HCT116 (cell line): ENCODE measurements around the gene GLCE. TPM values are rescaled to one million over a fixed set of nuclear protein-coding genes. Genes with fewer than 3 reads are reported as not detected.

Experiments
- ATAC-seq: fragments of 200-7000 bp; cut with Tn5 transposase; 2 replicates; pipeline ENCODE4 v1.9.1; 2020; ENCODE audit warnings: mild to moderate bottlenecking, moderate library complexity
- BruUV-seq: library from RNA; stranded (reverse); fragments of 400-500 nt; replicated peaks from 2 replicates; lab custom pipeline; 2021; lab: Mats Ljungman, UMichigan
- CTCF ChIA-PET: fragments of 300-600 bp; sonication (Branson Sonifier 250); formaldehyde crosslinking; loops from one replicate; lab custom pipeline; 2021; ENCODE audit warnings: antibody characterized with exemption; lab: Charles Lee
- POLR2A ChIA-PET: fragments of 300-600, 350-600 bp; sonication (Branson Sonifier 250); formaldehyde crosslinking; loops from one replicate; lab custom pipeline; 2021; ENCODE audit warnings: antibody characterized with exemption; lab: Charles Lee
- RAD21 ChIA-PET, 2 experiments: fragments of 300-600 bp; sonication (Branson Sonifier 250); formaldehyde crosslinking; loops; one replicate each; lab custom pipeline; 2023; ENCODE audit warnings: low total read pairs in 2 of 2; ENCODE audit not compliant: uncharacterized antibody in 2 of 2, unreplicated experiment in 2 of 2, low non-redundant PET in 1 of 2; lab: Charles Lee
- DNase-seq: peaks from one replicate; pipeline ENCODE4 v3.0.0-alpha.2; 2010; ENCODE audit warnings: low read depth, low spot score
- H2AFZ ChIP-seq: fragments of 200-600 bp; shearing (Covaris generic), sonication (generic); 2 replicates; pipeline ENCODE4 v1.6.1; 2017; ENCODE audit warnings: low read depth, mixed run types, mixed read lengths, antibody characterized with exemption, low read length; ENCODE audit not compliant: poor library complexity, severe bottlenecking
- H3K27ac ChIP-seq: 2 replicates; pipeline ENCODE4 v1.5.1; 2012; ENCODE audit warnings: low read depth, low read length
- H3K27me3 ChIP-seq: fragments of 200-600 bp; sonication (generic); 2 replicates; pipeline ENCODE4 v1.6.1; 2016; ENCODE audit warnings: mixed run types, low read length, mixed read lengths; ENCODE audit not compliant: insufficient read depth
- H3K36me3 ChIP-seq, 2 experiments: fragments of 200-500 bp in 1 of 2; fragments of 200-600 bp in 1 of 2; sonication (Bioruptor generic) in 1 of 2; sonication (generic) in 1 of 2; 2 replicates each; pipeline versions ENCODE4 v1.5.1 to v1.6.1; 2014 to 2016; ENCODE audit warnings: low read length in 2 of 2, inconsistent platforms in 1 of 2, mixed read lengths in 1 of 2, mixed run types in 1 of 2; ENCODE audit not compliant: insufficient read depth in 2 of 2, control insufficient read depth in 1 of 2
- H3K4me1 ChIP-seq, 2 experiments: fragments of 200-600 bp in 1 of 2; sonication (generic) in 1 of 2; 2 replicates each; pipeline versions ENCODE4 v1.5.1 to v1.6.1; 2012 to 2017; ENCODE audit warnings: low read length in 2 of 2, inconsistent platforms in 1 of 2, mild to moderate bottlenecking in 1 of 2, mixed read lengths in 1 of 2, mixed run types in 1 of 2, moderate library complexity in 1 of 2; ENCODE audit not compliant: insufficient read depth in 2 of 2, control insufficient read depth in 1 of 2
- H3K4me2 ChIP-seq: fragments of 200-600 bp; sonication (generic); 2 replicates; pipeline ENCODE4 v1.6.1; 2017; ENCODE audit warnings: mixed run types, low read length, mixed read lengths
- H3K4me3 ChIP-seq, 2 experiments: fragments of 200-600 bp in 1 of 2; sonication (generic) in 1 of 2; replicated peaks in 1 of 2; 2 replicates each; pipeline ENCODE4 v1.5.1; 2011 to 2016; ENCODE audit warnings: low read length in 2 of 2, control low read depth in 1 of 2, low read depth in 1 of 2, mild to moderate bottlenecking in 1 of 2, mixed read lengths in 1 of 2, mixed run types in 1 of 2
- H3K79me2 ChIP-seq: fragments of 200-600 bp; sonication (generic); 2 replicates; pipeline ENCODE4 v1.6.1; 2017; ENCODE audit warnings: mild to moderate bottlenecking, mixed run types, low read length, moderate library complexity, mixed read lengths; ENCODE audit not compliant: insufficient read depth
- H3K9ac ChIP-seq: fragments of 200-600 bp; sonication (generic); 2 replicates; pipeline ENCODE4 v1.6.1; 2016; ENCODE audit warnings: low read length, mixed read lengths
- H3K9me2 ChIP-seq: fragments of 200-600 bp; sonication (generic), shearing (Covaris generic); 2 replicates; pipeline ENCODE4 v1.6.1; 2017; ENCODE audit warnings: mixed run types, mild to moderate bottlenecking, moderate library complexity; ENCODE audit not compliant: insufficient read depth
- H3K9me3 ChIP-seq, 2 experiments: fragments of 200-500 bp in 1 of 2; fragments of 200-600 bp in 1 of 2; sonication (Bioruptor generic) in 1 of 2; sonication (generic) in 1 of 2; 2 replicates each; pipeline ENCODE4 v1.6.1; 2014 to 2017; ENCODE audit warnings: low read length in 2 of 2, mixed read lengths in 2 of 2, inconsistent platforms in 1 of 2, low read depth in 1 of 2, mild to moderate bottlenecking in 1 of 2, mixed run types in 1 of 2, moderate library complexity in 1 of 2; ENCODE audit not compliant: control insufficient read depth in 1 of 2, insufficient read depth in 1 of 2
- H4K20me1 ChIP-seq: fragments of 200-600 bp; sonication (generic), shearing (Covaris generic); 2 replicates; pipeline ENCODE4 v1.6.1; 2017; ENCODE audit warnings: mixed run types, mild to moderate bottlenecking, moderate library complexity; ENCODE audit not compliant: insufficient read depth
- ATF3 ChIP-seq: IDR thresholded peaks from 2 replicates; pipeline ENCODE4 v1.6.1; 2012
- CEBPB ChIP-seq: IDR thresholded peaks from 2 replicates; pipeline ENCODE4 v1.6.1; 2012; ENCODE audit warnings: low read depth
- EZH2 ChIP-seq: fragments of 200-600 bp; sonication (generic); IDR thresholded peaks from 2 replicates; pipeline ENCODE4 v1.6.1; 2017; ENCODE audit warnings: antibody characterized with exemption, mixed run types
- EZH2phosphoT487 ChIP-seq: fragments of 200-600 bp; IDR thresholded peaks from 2 replicates; pipeline ENCODE4 v1.6.1; 2018; ENCODE audit warnings: antibody characterized with exemption, borderline replicate concordance
- FOSL1 ChIP-seq: IDR thresholded peaks from 2 replicates; pipeline ENCODE4 v1.6.1; 2012; ENCODE audit warnings: low read depth
- JUND ChIP-seq: IDR thresholded peaks from 2 replicates; pipeline ENCODE4 v1.6.1; 2012
- RAD21 ChIP-seq: IDR thresholded peaks from 2 replicates; pipeline ENCODE4 v1.6.1; 2012; ENCODE audit warnings: low read depth, mild to moderate bottlenecking
- SIN3A ChIP-seq: IDR thresholded peaks from 2 replicates; pipeline ENCODE4 v1.6.1; 2012; ENCODE audit warnings: low read depth
- SP1 ChIP-seq: IDR thresholded peaks from 2 replicates; pipeline ENCODE4 v1.6.1; 2012; ENCODE audit warnings: low read depth
- YY1 ChIP-seq: IDR thresholded peaks from 2 replicates; pipeline ENCODE4 v1.6.1; 2011; ENCODE audit warnings: low read length, low read depth, moderate library complexity, mild to moderate bottlenecking; ENCODE audit not compliant: insufficient replicate concordance; ENCODE audit errors: extremely low read depth
- intact Hi-C: fragments of 100-400 bp; cut with micrococcal nuclease; formaldehyde crosslinking; loops from 2 replicates; pipeline ENCODE4 v1.10.0; 2022
- total RNA-seq: library from RNA; stranded (reverse); gene quantifications from one replicate; pipeline ENCODE4 v1.2.1, GENCODE V29; 2021; ENCODE audit not compliant: unreplicated experiment
- TF ChIP-seq, protein P1 (sequence below): IDR thresholded peaks from 2 replicates; pipeline ENCODE4 v1.6.1; 2012; ENCODE audit warnings: low read depth
- TF ChIP-seq, protein P2 (sequence below): IDR thresholded peaks from 2 replicates; pipeline ENCODE4 v1.6.1; 2011; ENCODE audit warnings: mild to moderate bottlenecking, low read length, moderate library complexity; ENCODE audit not compliant: insufficient replicate concordance; ENCODE audit errors: extremely low read depth

The GLCE gene
- total RNA-seq, 1 experiment from 2014 or later = 22.2 TPM

DNA sequence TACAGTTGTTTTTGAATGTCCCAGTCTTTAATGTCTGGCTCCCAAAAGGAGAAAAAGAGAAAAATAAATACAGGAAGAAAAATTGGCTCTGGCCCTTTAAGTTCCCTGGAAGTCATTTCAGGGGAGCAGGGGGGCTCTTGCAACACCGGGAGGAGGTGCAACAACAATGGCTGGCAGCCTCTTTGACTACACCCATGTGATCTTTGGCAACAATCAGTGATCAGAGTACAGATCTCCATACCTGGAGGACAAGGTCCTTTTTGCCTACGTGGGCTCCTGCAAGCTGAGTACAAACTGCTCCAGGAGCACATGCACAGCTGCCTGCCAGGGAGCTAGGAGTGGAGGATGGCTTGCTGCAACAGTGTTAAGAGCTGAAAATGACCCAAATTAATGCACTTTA is 63.9 kb downstream of the GLCE start (continued):
- TF ChIP-seq, protein P1, sequence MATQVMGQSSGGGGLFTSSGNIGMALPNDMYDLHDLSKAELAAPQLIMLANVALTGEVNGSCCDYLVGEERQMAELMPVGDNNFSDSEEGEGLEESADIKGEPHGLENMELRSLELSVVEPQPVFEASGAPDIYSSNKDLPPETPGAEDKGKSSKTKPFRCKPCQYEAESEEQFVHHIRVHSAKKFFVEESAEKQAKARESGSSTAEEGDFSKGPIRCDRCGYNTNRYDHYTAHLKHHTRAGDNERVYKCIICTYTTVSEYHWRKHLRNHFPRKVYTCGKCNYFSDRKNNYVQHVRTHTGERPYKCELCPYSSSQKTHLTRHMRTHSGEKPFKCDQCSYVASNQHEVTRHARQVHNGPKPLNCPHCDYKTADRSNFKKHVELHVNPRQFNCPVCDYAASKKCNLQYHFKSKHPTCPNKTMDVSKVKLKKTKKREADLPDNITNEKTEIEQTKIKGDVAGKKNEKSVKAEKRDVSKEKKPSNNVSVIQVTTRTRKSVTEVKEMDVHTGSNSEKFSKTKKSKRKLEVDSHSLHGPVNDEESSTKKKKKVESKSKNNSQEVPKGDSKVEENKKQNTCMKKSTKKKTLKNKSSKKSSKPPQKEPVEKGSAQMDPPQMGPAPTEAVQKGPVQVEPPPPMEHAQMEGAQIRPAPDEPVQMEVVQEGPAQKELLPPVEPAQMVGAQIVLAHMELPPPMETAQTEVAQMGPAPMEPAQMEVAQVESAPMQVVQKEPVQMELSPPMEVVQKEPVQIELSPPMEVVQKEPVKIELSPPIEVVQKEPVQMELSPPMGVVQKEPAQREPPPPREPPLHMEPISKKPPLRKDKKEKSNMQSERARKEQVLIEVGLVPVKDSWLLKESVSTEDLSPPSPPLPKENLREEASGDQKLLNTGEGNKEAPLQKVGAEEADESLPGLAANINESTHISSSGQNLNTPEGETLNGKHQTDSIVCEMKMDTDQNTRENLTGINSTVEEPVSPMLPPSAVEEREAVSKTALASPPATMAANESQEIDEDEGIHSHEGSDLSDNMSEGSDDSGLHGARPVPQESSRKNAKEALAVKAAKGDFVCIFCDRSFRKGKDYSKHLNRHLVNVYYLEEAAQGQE = no peak
- no peak for TF ChIP-seq JUND
- TF ChIP-seq ATF3 = no peak
- TF ChIP-seq SP1 = no peak
- no peak for TF ChIP-seq EZH2phosphoT487
- no peak for TF ChIP-seq EZH2
- TF ChIP-seq FOSL1 = no peak

DNA sequence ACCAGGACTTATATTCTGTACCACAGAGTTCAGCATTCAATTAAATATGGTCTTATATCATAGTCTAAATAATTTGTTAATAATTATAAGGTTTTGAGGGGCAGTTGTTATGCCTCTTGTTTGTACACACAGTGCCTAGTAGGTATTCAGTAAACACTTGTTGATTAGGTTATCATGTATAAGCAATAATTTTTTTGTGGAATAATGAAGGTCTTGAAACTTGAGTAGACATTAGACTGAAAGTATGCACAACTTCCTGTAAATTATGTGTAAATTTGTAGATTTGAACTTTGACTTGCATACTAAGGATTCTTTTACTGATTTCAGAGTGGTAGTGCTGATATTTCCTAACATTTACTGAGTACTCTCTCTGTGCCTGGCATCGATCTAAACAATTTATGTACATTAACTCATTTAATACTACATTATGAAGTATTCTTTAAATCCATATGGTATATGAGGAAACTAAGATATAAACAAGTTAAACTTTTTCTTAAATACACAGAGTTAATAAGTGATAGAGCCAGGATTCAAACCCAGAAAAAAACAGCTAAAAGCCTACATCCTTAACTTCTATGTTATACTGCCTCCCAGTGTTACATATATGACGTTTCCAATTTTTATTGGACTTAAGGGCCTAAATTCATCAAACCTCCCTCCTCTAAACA is 65.1 kb downstream of the GLCE start:
- Histone ChIP-seq H3K36me3 (no peaks in the 10 kb centered on the region), H3K4me3 (no peak overlapping the region), H3K79me2 (no peaks in the 10 kb centered on the region), H3K9ac (no peak overlapping the region), H3K4me1 (no peaks in the 10 kb centered on the region), H2AFZ (no peak overlapping the region), H3K27ac (no peak overlapping the region), H4K20me1 (no peaks in the 10 kb centered on the region), H3K4me2 (no peak overlapping the region), H3K9me2 (no peaks in the 10 kb centered on the region; the same call in 1 of the 2 replicates), H3K9me3 (no peaks in the 10 kb centered on the region), H3K27me3 (no peaks in the 10 kb centered on the region)
- DNase-seq (peak; percentile 26), ATAC-seq (0 out of 2 replicates have a peak, but pooled peaks have one; percentile 49)
- ChIA-PET CTCF (interaction anchor here (0.6 to 2.2 kb wide), 9 partner anchors 10 to 194 kb away, joined by 3 to 10 read pairs (median 4); no protein-coding TSS in a partner anchor), RAD21 (interaction anchor here in 1 of 2 experiments (1.3 kb wide), 1 partner anchor 166 kb away, joined by 5 read pairs; no protein-coding TSS in a partner anchor), POLR2A (interaction anchor here (3.0 kb wide), 1 partner anchor 65 kb away, joined by 9 read pairs; the partner anchor contains the start of gene GLCE)
- intact Hi-C loops = loop anchor here (1.0 kb wide), 1 partner anchor 166 kb away; no protein-coding TSS in a partner anchor
- no TSS peak for BruUV-seq
- TF ChIP-seq YY1 (no peak), EZH2phosphoT487 (no peak), RAD21 (peak; percentile 75), CEBPB (no peak), SIN3A (no peak), JUND (no peak)
- TF ChIP-seq, protein P1 = no peak
- TF ChIP-seq, protein P2, sequence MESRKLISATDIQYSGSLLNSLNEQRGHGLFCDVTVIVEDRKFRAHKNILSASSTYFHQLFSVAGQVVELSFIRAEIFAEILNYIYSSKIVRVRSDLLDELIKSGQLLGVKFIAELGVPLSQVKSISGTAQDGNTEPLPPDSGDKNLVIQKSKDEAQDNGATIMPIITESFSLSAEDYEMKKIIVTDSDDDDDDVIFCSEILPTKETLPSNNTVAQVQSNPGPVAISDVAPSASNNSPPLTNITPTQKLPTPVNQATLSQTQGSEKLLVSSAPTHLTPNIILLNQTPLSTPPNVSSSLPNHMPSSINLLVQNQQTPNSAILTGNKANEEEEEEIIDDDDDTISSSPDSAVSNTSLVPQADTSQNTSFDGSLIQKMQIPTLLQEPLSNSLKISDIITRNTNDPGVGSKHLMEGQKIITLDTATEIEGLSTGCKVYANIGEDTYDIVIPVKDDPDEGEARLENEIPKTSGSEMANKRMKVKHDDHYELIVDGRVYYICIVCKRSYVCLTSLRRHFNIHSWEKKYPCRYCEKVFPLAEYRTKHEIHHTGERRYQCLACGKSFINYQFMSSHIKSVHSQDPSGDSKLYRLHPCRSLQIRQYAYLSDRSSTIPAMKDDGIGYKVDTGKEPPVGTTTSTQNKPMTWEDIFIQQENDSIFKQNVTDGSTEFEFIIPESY = no peak
